Liver (tissue), 9 donors: Measurements from ENCODE around the gene PLA2G6. TPM values are rescaled to one million over a fixed set of nuclear protein-coding genes. Genes with fewer than 3 reads are reported as not detected.

ENCODE experiments used
- DNase-seq: peaks from one replicate; pipeline ENCODE4 v3.0.0-alpha.2; 2017; ENCODE audit warnings: low spot score
- H3K27ac ChIP-seq, 2 donors: one replicate each; pipeline ENCODE4 v1.7.0; 2013; ENCODE audit warnings: inconsistent platforms in 2 of 2, low read length in 2 of 2, control low read depth in 1 of 2, low read depth in 1 of 2, mild to moderate bottlenecking in 1 of 2
- H3K27me3 ChIP-seq, 4 donors: one replicate each; pipeline versions ENCODE4 v1.6.1 to v1.7.0; 2013; ENCODE audit warnings: low read length in 3 of 4, inconsistent platforms in 1 of 4, mild to moderate bottlenecking in 1 of 4, moderate library complexity in 1 of 4; ENCODE audit not compliant: control insufficient read depth in 4 of 4, insufficient read depth in 4 of 4
- H3K36me3 ChIP-seq, 4 donors: one replicate each; pipeline versions ENCODE4 v1.6.1 to v1.7.0; 2013; ENCODE audit warnings: low read length in 3 of 4, mild to moderate bottlenecking in 3 of 4, low read depth in 1 of 4, moderate library complexity in 1 of 4; ENCODE audit not compliant: control insufficient read depth in 4 of 4, insufficient read depth in 3 of 4
- H3K4me1 ChIP-seq, 4 donors: one replicate each; pipeline versions ENCODE4 v1.6.1 to v1.7.0; 2013; ENCODE audit warnings: low read length in 3 of 4, mild to moderate bottlenecking in 3 of 4, moderate library complexity in 1 of 4; ENCODE audit not compliant: control insufficient read depth in 4 of 4, insufficient read depth in 4 of 4
- H3K4me3 ChIP-seq, 3 donors: one replicate each; pipeline versions ENCODE4 v1.6.1 to v1.7.0; 2013; ENCODE audit warnings: low read length in 3 of 3, control low read depth in 1 of 3, low read depth in 1 of 3, mild to moderate bottlenecking in 1 of 3
- H3K9ac ChIP-seq, 2 donors: one replicate each; pipeline ENCODE4 v1.7.0; 2013; ENCODE audit warnings: low read length in 2 of 2, mild to moderate bottlenecking in 2 of 2, moderate library complexity in 2 of 2, control low read depth in 1 of 2, low read depth in 1 of 2
- H3K9me3 ChIP-seq, 4 donors: one replicate each; pipeline versions ENCODE4 v1.6.1 to v1.7.0; 2013; ENCODE audit warnings: low read length in 3 of 4; ENCODE audit not compliant: control insufficient read depth in 4 of 4
- FOXA1 ChIP-seq: IDR thresholded peaks from 2 replicates; pipeline ENCODE4 v1.6.1; 2016; ENCODE audit warnings: antibody characterized with exemption
- FOXA2 ChIP-seq: IDR thresholded peaks from 2 replicates; pipeline ENCODE4 v1.6.1; 2016; ENCODE audit warnings: antibody characterized with exemption
- HNF4A ChIP-seq, 2 donors: conservative IDR thresholded peaks; 2 replicates each; pipeline ENCODE4 v1.6.1; 2016; ENCODE audit warnings: antibody characterized with exemption in 2 of 2, mild to moderate bottlenecking in 2 of 2
- HNF4G ChIP-seq: IDR thresholded peaks from 2 replicates; pipeline ENCODE4 v1.6.1; 2016; ENCODE audit warnings: antibody characterized with exemption
- JUND ChIP-seq, 2 donors: IDR thresholded peaks; 2 replicates each; pipeline ENCODE4 v1.6.1; 2016; ENCODE audit warnings: antibody characterized with exemption in 2 of 2
- NR2F2 ChIP-seq: IDR thresholded peaks from 2 replicates; pipeline ENCODE4 v1.6.1; 2016; ENCODE audit warnings: antibody characterized with exemption
- RAD21 ChIP-seq, 2 donors: IDR thresholded peaks; 2 replicates each; pipeline ENCODE4 v1.6.1; 2016; ENCODE audit warnings: antibody characterized with exemption in 2 of 2, mild to moderate bottlenecking in 2 of 2
- RXRA ChIP-seq, 2 donors: IDR thresholded peaks; 2 replicates each; pipeline ENCODE4 v1.6.1; 2017 to 2018; ENCODE audit warnings: antibody characterized with exemption in 2 of 2, mild to moderate bottlenecking in 1 of 2
- SP1 ChIP-seq: IDR thresholded peaks from 2 replicates; pipeline ENCODE4 v1.6.1; 2018; ENCODE audit warnings: antibody characterized with exemption, mild to moderate bottlenecking
- TAF1 ChIP-seq: conservative IDR thresholded peaks from 2 replicates; pipeline ENCODE4 v1.6.1; 2016; ENCODE audit warnings: antibody characterized with exemption, mild to moderate bottlenecking
- YY1 ChIP-seq: IDR thresholded peaks from 2 replicates; pipeline ENCODE4 v1.6.1; 2016; ENCODE audit warnings: antibody characterized with exemption, mild to moderate bottlenecking
- WGBS: extraction: QIAGEN DNeasy Blood & Tissue Kit; methylation state at CpG from one replicate; pipeline ENCODE4 v1.1.7; 2013; 5-methylcytosine and 5-hydroxymethylcytosine counted together
- polyA plus RNA-seq, 2 donors: library from polyadenylated mRNA; stranded (reverse) in 1 of 2; unstranded in 1 of 2; fragments of 200-250 nt in 1 of 2; fragments of >200 nt in 1 of 2; fragmentation: Nextera tagmentation in 1 of 2; extraction: Ambion mirVana in 1 of 2; gene quantifications; one replicate each; pipeline versions ENCODE4 v1.2.1 to v1.2.3, GENCODE V29; 2013 to 2015
- total RNA-seq, 2 donors: library from RNA; depleted of rRNA; stranded (reverse); fragments of >200 nt; gene quantifications; one replicate each; pipeline ENCODE4 v1.2.3, GENCODE V29; 2014
- TF ChIP-seq, protein P1 (sequence below): fragments of 150-350 bp; IDR thresholded peaks from 2 replicates; pipeline ENCODE4 v1.5.1; 2017; ENCODE audit warnings: improper control_type of control experiment, low read depth, low read length; ENCODE audit not compliant: missing input control
- TF ChIP-seq, protein P2 (sequence below): IDR thresholded peaks from 2 replicates; pipeline ENCODE4 v1.6.1; 2016; ENCODE audit warnings: antibody characterized with exemption, mild to moderate bottlenecking
- TF ChIP-seq, protein P3 (sequence below): IDR thresholded peaks from 2 replicates; pipeline ENCODE4 v1.6.1; 2016; ENCODE audit warnings: antibody characterized with exemption
- TF ChIP-seq, protein P4 (sequence below): IDR thresholded peaks from 2 replicates; pipeline ENCODE4 v1.6.1; 2016; ENCODE audit warnings: antibody characterized with exemption
- TF ChIP-seq, protein P5 (sequence below): IDR thresholded peaks from 2 replicates; pipeline ENCODE4 v1.6.1; 2016; ENCODE audit warnings: antibody characterized with exemption
- donor health status: healthy.
- donor health status: healthy.
- donor health status: healthy.
- donor health status: healthy.
- donor health status: healthy.

The PLA2G6 gene
- total and polyA plus RNA-seq, 4 donors = 5.7 to 9.0 (median 7.2) TPM

DNA sequence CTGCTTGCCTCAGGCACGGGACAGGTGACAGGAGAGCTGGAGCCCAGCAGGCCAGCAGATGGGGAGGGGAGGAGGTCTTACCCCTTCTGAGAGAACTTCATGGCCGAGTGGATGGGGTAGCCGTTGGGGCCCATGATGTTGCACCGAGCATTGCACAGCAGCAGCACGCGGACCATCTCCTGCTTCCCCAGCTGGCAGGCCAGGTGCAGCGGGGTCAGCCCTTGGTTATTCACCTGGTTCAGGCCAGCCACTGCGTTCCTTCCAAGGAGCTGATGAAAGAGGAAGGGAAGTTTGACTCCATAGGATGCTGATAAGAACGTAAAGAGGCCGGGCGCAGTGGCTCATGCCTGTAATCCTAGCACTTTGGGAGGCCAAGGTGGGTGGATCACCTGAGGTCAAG, 41.7 kb downstream of the PLA2G6 start:
- H3K9me3 ChIP-seq = no peaks in the 10 kb centered on the region
- no peak for DNase-seq
- H3K4me1 ChIP-seq = no peaks in the 10 kb centered on the region
- H3K27ac ChIP-seq = no peak overlapping the region
- WGBS = 97% methylated on average over 11 of the region's 11 CpGs
- TF ChIP-seq, protein P1, sequence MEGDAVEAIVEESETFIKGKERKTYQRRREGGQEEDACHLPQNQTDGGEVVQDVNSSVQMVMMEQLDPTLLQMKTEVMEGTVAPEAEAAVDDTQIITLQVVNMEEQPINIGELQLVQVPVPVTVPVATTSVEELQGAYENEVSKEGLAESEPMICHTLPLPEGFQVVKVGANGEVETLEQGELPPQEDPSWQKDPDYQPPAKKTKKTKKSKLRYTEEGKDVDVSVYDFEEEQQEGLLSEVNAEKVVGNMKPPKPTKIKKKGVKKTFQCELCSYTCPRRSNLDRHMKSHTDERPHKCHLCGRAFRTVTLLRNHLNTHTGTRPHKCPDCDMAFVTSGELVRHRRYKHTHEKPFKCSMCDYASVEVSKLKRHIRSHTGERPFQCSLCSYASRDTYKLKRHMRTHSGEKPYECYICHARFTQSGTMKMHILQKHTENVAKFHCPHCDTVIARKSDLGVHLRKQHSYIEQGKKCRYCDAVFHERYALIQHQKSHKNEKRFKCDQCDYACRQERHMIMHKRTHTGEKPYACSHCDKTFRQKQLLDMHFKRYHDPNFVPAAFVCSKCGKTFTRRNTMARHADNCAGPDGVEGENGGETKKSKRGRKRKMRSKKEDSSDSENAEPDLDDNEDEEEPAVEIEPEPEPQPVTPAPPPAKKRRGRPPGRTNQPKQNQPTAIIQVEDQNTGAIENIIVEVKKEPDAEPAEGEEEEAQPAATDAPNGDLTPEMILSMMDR = no peak
- TF ChIP-seq SP1 = no peak
- TF ChIP-seq FOXA1 = no peak
- no peak for TF ChIP-seq HNF4G
- no peak for TF ChIP-seq TAF1
- TF ChIP-seq, protein P2, sequence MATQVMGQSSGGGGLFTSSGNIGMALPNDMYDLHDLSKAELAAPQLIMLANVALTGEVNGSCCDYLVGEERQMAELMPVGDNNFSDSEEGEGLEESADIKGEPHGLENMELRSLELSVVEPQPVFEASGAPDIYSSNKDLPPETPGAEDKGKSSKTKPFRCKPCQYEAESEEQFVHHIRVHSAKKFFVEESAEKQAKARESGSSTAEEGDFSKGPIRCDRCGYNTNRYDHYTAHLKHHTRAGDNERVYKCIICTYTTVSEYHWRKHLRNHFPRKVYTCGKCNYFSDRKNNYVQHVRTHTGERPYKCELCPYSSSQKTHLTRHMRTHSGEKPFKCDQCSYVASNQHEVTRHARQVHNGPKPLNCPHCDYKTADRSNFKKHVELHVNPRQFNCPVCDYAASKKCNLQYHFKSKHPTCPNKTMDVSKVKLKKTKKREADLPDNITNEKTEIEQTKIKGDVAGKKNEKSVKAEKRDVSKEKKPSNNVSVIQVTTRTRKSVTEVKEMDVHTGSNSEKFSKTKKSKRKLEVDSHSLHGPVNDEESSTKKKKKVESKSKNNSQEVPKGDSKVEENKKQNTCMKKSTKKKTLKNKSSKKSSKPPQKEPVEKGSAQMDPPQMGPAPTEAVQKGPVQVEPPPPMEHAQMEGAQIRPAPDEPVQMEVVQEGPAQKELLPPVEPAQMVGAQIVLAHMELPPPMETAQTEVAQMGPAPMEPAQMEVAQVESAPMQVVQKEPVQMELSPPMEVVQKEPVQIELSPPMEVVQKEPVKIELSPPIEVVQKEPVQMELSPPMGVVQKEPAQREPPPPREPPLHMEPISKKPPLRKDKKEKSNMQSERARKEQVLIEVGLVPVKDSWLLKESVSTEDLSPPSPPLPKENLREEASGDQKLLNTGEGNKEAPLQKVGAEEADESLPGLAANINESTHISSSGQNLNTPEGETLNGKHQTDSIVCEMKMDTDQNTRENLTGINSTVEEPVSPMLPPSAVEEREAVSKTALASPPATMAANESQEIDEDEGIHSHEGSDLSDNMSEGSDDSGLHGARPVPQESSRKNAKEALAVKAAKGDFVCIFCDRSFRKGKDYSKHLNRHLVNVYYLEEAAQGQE = no peak
- TF ChIP-seq, protein P3, sequence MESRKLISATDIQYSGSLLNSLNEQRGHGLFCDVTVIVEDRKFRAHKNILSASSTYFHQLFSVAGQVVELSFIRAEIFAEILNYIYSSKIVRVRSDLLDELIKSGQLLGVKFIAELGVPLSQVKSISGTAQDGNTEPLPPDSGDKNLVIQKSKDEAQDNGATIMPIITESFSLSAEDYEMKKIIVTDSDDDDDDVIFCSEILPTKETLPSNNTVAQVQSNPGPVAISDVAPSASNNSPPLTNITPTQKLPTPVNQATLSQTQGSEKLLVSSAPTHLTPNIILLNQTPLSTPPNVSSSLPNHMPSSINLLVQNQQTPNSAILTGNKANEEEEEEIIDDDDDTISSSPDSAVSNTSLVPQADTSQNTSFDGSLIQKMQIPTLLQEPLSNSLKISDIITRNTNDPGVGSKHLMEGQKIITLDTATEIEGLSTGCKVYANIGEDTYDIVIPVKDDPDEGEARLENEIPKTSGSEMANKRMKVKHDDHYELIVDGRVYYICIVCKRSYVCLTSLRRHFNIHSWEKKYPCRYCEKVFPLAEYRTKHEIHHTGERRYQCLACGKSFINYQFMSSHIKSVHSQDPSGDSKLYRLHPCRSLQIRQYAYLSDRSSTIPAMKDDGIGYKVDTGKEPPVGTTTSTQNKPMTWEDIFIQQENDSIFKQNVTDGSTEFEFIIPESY = no peak
- no peak for TF ChIP-seq JUND (IDR thresholded peaks at IDR 0.05)
- TF ChIP-seq, protein P4, sequence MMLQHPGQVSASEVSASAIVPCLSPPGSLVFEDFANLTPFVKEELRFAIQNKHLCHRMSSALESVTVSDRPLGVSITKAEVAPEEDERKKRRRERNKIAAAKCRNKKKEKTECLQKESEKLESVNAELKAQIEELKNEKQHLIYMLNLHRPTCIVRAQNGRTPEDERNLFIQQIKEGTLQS = no peak
- TF ChIP-seq, protein P5, sequence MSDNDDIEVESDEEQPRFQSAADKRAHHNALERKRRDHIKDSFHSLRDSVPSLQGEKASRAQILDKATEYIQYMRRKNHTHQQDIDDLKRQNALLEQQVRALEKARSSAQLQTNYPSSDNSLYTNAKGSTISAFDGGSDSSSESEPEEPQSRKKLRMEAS = no peak
- TF ChIP-seq NR2F2 = no peak
- TF ChIP-seq HNF4A (conservative IDR thresholded peaks at IDR 0.05) = no peak
- no peak for TF ChIP-seq FOXA2
- peaks cover 0 to 7% (median 0%) of the 10 kb centered on the region in 4 donors for H3K36me3 ChIP-seq
- no peaks in the 10 kb centered on the region for H3K27me3 ChIP-seq
- H3K4me3 ChIP-seq = no peak overlapping the region
- H3K9ac ChIP-seq = no peak overlapping the region

DNA sequence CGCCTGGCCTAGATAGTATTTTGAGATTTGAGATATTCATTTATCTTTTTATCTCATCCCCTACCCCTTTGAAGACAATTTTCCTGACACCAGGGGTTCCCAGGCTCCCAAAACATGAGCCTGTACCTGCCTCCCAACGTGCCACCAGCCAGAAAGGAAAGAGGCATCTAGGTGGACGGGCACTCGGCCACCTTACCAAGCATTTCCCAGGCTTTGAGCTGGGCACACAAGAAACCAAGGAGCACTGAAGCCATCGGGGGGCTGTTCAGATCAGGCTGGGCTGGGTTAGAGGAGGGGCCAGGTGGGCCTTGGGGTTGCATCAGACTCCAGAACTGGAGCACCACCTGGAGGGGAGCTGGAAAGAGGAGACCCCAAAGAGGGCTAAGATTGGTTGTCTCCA, 42.7 kb downstream of the PLA2G6 start:
- Histone ChIP-seq H3K4me1 (no peaks in the 10 kb centered on the region), H3K9me3 (no peaks in the 10 kb centered on the region), H3K27ac (no peak overlapping the region), H3K27me3 (no peaks in the 10 kb centered on the region), H3K4me3 (no peak overlapping the region), H3K9ac (no peak overlapping the region), H3K36me3 (peaks cover 0 to 7% (median 0%) of the 10 kb centered on the region in 4 donors)
- 95% methylated on average over 5 of the region's 5 CpGs for WGBS
- DNase-seq = no peak
- TF ChIP-seq RXRA (IDR thresholded peaks at IDR 0.05) (no peak), SP1 (no peak), JUND (IDR thresholded peaks at IDR 0.05) (no peak), YY1 (no peak), RAD21 (IDR thresholded peaks at IDR 0.05) (no peak), HNF4G (no peak), FOXA2 (no peak)
- TF ChIP-seq, protein P4 = no peak
- TF ChIP-seq, protein P2 = no peak
- TF ChIP-seq, protein P1 = no peak
- TF ChIP-seq, protein P5 = no peak
